Measurements from ENCODE around the gene CTTN. TPM values are rescaled to one million over a fixed set of nuclear protein-coding genes. Genes with fewer than 3 reads are reported as not detected.

Gene CTTN
- total RNA-seq (ENCODE audit: unreplicated experiment) = 296 TPM
- long read RNA-seq, transcript CTTN-202 (17 exons, 3,272 nt) = minor isoform, 8 of 176 reads
- long read RNA-seq, transcript CTTN-201 (18 exons, 3,272 nt) = major isoform, 10 of 176 reads
- long read RNA-seq, partial matches to known transcripts = 3 of 176 reads
- long read RNA-seq, other reads (novel, unspliced or antisense) = 154 of 176 reads

GRCh38 chr11:70397983-70398833, at the start of gene CTTN:
Gene CTTN (plus strand): TSS chr11:70398529. CDS start chr11:70407298, 8,769 bp downstream.
- Mint-ChIP-seq H3K4me1 (ENCODE audit: low read depth, unreplicated experiment) (peaks cover 16% of the 10 kb centered on the region), H3K27ac (ENCODE audit: unreplicated experiment) (peak within 1 kb of the TSS; percentile 89), H3K36me3 (ENCODE audit: unreplicated experiment) (no peaks in the 10 kb centered on the region), H3K4me3 (ENCODE audit: unreplicated experiment) (peak within 1 kb of the TSS; percentile 92), H3K9me3 (ENCODE audit: unreplicated experiment) (peaks cover 9% of the 10 kb centered on the region), H3K27me3 (ENCODE audit: unreplicated experiment) (peaks cover 5% of the 10 kb centered on the region)
- TF ChIP-seq CTCF (IDR thresholded peaks at IDR 0.05; ENCODE audit: partially characterized antibody, unreplicated experiment) = no peak
- DNase-seq = peak; percentile 99

- no peak overlapping the region for H3K4me3 Mint-ChIP-seq (ENCODE audit: unreplicated experiment)
- peaks cover 4% of the 10 kb centered on the region for H3K4me1 Mint-ChIP-seq (ENCODE audit: low read depth, unreplicated experiment)
- no peak for DNase-seq
- H3K27me3 Mint-ChIP-seq (ENCODE audit: unreplicated experiment) = peaks cover 3% of the 10 kb centered on the region
- H3K9me3 Mint-ChIP-seq (ENCODE audit: unreplicated experiment) = peaks cover 3% of the 10 kb centered on the region
- H3K27ac Mint-ChIP-seq (ENCODE audit: unreplicated experiment) = no peak overlapping the region
- no peak for TF ChIP-seq CTCF (IDR thresholded peaks at IDR 0.05; ENCODE audit: partially characterized antibody, unreplicated experiment)
- H3K36me3 Mint-ChIP-seq (ENCODE audit: unreplicated experiment) = no peaks in the 10 kb centered on the region
These were observed 49.7 kb upstream of the CTTN start for GRCh38 chr11:70348608-70349007.

- Mint-ChIP-seq H3K36me3 (ENCODE audit: unreplicated experiment) (no peaks in the 10 kb centered on the region), H3K9me3 (ENCODE audit: unreplicated experiment) (no peaks in the 10 kb centered on the region)
- TF ChIP-seq CTCF (IDR thresholded peaks at IDR 0.05; ENCODE audit: partially characterized antibody, unreplicated experiment) = no peak
These were observed 46.7 kb upstream of the CTTN start for GRCh38 chr11:70351646-70352045.

GRCh38 chr11:70352100-70352499, 46.2 kb upstream of the CTTN start:
- Mint-ChIP-seq H3K27me3 (ENCODE audit: unreplicated experiment) (peaks cover 6% of the 10 kb centered on the region), H3K36me3 (ENCODE audit: unreplicated experiment) (no peaks in the 10 kb centered on the region)
- TF ChIP-seq CTCF (IDR thresholded peaks at IDR 0.05; ENCODE audit: partially characterized antibody, unreplicated experiment) = no peak

More at GRCh38 chr11:70351646-70352045, 46.7 kb upstream of the CTTN start:
- Mint-ChIP-seq H3K27ac (ENCODE audit: unreplicated experiment) (no peak overlapping the region), H3K4me3 (ENCODE audit: unreplicated experiment) (no peak overlapping the region), H3K4me1 (ENCODE audit: low read depth, unreplicated experiment) (peaks cover 4% of the 10 kb centered on the region), H3K27me3 (ENCODE audit: unreplicated experiment) (peaks cover 6% of the 10 kb centered on the region)
- no peak for DNase-seq

GRCh38 chr11:70352601-70353000, 45.7 kb upstream of the CTTN start:
- H3K27ac Mint-ChIP-seq (ENCODE audit: unreplicated experiment) = no peak overlapping the region
- DNase-seq = no peak
- H3K9me3 Mint-ChIP-seq (ENCODE audit: unreplicated experiment) = no peaks in the 10 kb centered on the region
- H3K36me3 Mint-ChIP-seq (ENCODE audit: unreplicated experiment) = no peaks in the 10 kb centered on the region
- H3K4me1 Mint-ChIP-seq (ENCODE audit: low read depth, unreplicated experiment) = peaks cover 4% of the 10 kb centered on the region
- H3K4me3 Mint-ChIP-seq (ENCODE audit: unreplicated experiment) = no peak overlapping the region
- H3K27me3 Mint-ChIP-seq (ENCODE audit: unreplicated experiment) = peaks cover 6% of the 10 kb centered on the region
- no peak for TF ChIP-seq CTCF (IDR thresholded peaks at IDR 0.05; ENCODE audit: partially characterized antibody, unreplicated experiment)

More at GRCh38 chr11:70352100-70352499, 46.2 kb upstream of the CTTN start:
- no peak overlapping the region for H3K4me3 Mint-ChIP-seq (ENCODE audit: unreplicated experiment)
- no peaks in the 10 kb centered on the region for H3K9me3 Mint-ChIP-seq (ENCODE audit: unreplicated experiment)
- H3K27ac Mint-ChIP-seq (ENCODE audit: unreplicated experiment) = no peak overlapping the region
- no peak for DNase-seq
- peaks cover 4% of the 10 kb centered on the region for H3K4me1 Mint-ChIP-seq (ENCODE audit: low read depth, unreplicated experiment)

Measured in glutamatergic neuron (in vitro differentiated cells).